GM12874 (cell line): ENCODE data around the gene CLC.

Source experiments
- CTCF ChIP-seq: IDR thresholded peaks from 2 replicates; pipeline ENCODE4 v1.5.1; 2011; ENCODE audit warnings: low read depth, mild to moderate bottlenecking, control low read depth, low read length, moderate library complexity; ENCODE audit not compliant: insufficient read depth

The CLC gene

GRCh38 chr19:39704181-39705044 is 33.4 kb downstream of the CLC start, which contains the start of gene LGALS14:
TSS of gene LGALS14 (plus strand) at chr19:39704481. CDS start at chr19:39704529, 48 bp downstream.
- TF ChIP-seq CTCF, result no peak

- TF ChIP-seq CTCF, result no peak
Observed at GRCh38 chr19:39701291-39701690, 36.5 kb downstream of the CLC start.

- no peak for TF ChIP-seq CTCF
Observed at GRCh38 chr19:39698535-39698934, 39.3 kb downstream of the CLC start.

- no peak for TF ChIP-seq CTCF
Observed at GRCh38 chr19:39696387-39696786, 41.4 kb downstream of the CLC start.

GRCh38 chr19:39695759-39696158 is 42.1 kb downstream of the CLC start:
- TF ChIP-seq CTCF, result no peak

GRCh38 chr19:39692822-39693221 is 45.0 kb downstream of the CLC start:
- TF ChIP-seq CTCF, result no peak

- TF ChIP-seq CTCF, result no peak
Observed at GRCh38 chr19:39692166-39692565, 45.7 kb downstream of the CLC start.
